Fibroblast of lung (primary cell): ENCODE measurements around the gene PADI2.

ENCODE experiments used
- EZH2 ChIP-seq: IDR thresholded peaks from 2 replicates; pipeline ENCODE4 v1.5.1; 2012; ENCODE audit warnings: low read length, control low read depth, mild to moderate bottlenecking; ENCODE audit errors: missing control alignments
- TF ChIP-seq, protein P1 (sequence below), 2 donors: IDR thresholded peaks in 1 of 2; conservative IDR thresholded peaks in 1 of 2; 1 replicate in 1 of 2; 2 replicates in 1 of 2; pipeline ENCODE4 v1.5.1; 2011 to 2012; ENCODE audit warnings: low read length in 2 of 2, control low read depth in 1 of 2, inconsistent platforms in 1 of 2, low read depth in 1 of 2, mild to moderate bottlenecking in 1 of 2

DNA sequence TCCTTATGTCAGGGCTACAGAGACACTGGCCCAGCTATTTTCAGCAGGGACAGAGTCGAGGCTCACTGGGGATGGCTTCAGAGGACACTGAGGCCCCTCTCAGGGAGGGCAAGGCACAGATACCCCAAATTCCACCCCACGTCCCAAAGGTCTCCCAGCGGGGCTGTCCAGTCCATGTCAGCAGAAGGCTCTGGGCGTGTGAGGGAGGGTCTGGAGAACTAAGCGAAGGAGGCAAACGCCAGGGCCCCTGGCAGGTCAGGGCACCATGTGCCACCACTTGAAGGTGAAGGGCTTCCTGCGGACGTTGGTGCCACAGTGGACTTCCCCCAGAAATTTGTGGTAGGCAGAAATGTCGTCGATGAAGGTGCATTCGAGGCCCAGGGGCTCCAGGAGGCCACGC is 50.5 kb downstream of the PADI2 start:
- TF ChIP-seq, protein P1, sequence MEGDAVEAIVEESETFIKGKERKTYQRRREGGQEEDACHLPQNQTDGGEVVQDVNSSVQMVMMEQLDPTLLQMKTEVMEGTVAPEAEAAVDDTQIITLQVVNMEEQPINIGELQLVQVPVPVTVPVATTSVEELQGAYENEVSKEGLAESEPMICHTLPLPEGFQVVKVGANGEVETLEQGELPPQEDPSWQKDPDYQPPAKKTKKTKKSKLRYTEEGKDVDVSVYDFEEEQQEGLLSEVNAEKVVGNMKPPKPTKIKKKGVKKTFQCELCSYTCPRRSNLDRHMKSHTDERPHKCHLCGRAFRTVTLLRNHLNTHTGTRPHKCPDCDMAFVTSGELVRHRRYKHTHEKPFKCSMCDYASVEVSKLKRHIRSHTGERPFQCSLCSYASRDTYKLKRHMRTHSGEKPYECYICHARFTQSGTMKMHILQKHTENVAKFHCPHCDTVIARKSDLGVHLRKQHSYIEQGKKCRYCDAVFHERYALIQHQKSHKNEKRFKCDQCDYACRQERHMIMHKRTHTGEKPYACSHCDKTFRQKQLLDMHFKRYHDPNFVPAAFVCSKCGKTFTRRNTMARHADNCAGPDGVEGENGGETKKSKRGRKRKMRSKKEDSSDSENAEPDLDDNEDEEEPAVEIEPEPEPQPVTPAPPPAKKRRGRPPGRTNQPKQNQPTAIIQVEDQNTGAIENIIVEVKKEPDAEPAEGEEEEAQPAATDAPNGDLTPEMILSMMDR (conservative IDR thresholded peaks at IDR 0.05 in 1 of 2, IDR thresholded peaks at IDR 0.05 in 1 of 2; ENCODE audit: low read depth in 1 of 2, low read length in 2 of 2): no peak
- TF ChIP-seq EZH2: no peak
